ENCODE data around the gene MT1HL1.
"Not testable (repeated sequence)": the region's sequence is repeated elsewhere in the genome, so short reads cannot be mapped to it uniquely, and the experiment has no call there.

The MT1HL1 gene

GRCh38 chr1:237013608-237014007 lies 9.4 kb upstream of the MT1HL1 start:
- no peak for DNase-seq

- DNase-seq = no peak
Measured at GRCh38 chr1:237012788-237013383, 8.6 kb upstream of the MT1HL1 start.

GRCh38 chr1:237012361-237012760 lies 8.1 kb upstream of the MT1HL1 start:
- no peak for DNase-seq

- no peak for DNase-seq
Measured at GRCh38 chr1:237011432-237011831, 7.2 kb upstream of the MT1HL1 start.

DNA sequence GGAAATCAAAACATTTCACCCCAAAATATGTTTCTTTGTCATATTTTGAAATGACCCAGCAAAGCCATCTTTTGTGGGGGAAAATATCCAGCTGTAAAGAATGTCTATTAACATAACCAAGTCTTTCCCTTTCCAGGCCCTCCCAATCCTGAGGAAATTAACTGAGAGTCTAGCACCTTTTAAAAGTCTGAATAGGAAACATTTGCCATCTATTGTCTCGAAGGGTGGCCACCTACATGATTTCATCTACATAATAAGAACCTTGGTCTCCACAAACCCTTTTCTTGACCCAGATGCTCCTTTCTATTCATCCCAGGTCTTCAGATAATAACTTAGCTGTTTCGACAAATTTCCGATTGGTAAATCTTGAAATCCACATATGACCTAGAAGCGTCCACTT lies 5.4 kb upstream of the MT1HL1 start:
- no peak for DNase-seq

DNA sequence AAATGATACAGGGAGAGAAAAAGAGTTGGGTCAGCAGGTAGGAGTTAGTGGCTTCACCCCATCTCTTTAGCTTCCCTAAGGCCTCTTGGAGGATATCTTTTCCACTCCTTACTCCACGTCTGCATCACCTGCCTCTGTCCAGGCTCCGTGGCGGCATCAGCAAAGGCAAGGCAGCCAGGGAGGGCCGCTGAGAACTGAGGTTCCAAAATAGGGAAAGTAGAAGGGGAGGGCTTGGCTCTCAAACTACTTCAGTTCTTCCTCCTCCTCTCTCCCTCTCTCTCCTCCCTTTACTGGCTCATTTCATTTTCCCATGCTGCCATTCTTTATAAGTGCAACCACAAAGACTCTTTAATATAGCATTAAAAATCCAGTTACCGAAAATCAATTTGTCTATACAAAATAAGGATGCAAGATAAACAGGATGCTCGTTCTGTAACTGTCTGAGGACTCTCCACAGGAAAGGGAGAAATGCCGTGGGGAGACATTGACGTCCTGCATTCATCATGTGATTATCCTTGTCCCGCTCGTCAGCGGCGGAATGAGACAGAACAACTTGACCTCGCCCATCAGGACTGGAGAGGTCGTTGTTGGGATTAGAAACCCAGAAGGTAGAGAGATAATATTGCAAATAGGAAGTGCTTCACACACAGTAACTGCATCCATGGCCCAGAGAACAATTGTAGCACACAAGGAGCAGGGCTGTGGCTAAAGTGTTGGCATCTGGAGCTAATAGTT lies 3.1 kb upstream of the MT1HL1 start:
- DNase-seq = no peak

- DNase-seq = no peak
Measured at GRCh38 chr1:237005674-237006073, 1.4 kb upstream of the MT1HL1 start.

GRCh38 chr1:237003516-237003915 lies 725 bp downstream of the MT1HL1 start:
- DNase-seq = no peak

- DNase-seq = no peak
Measured at GRCh38 chr1:237000191-237000590, 4.0 kb downstream of the MT1HL1 start.

DNA sequence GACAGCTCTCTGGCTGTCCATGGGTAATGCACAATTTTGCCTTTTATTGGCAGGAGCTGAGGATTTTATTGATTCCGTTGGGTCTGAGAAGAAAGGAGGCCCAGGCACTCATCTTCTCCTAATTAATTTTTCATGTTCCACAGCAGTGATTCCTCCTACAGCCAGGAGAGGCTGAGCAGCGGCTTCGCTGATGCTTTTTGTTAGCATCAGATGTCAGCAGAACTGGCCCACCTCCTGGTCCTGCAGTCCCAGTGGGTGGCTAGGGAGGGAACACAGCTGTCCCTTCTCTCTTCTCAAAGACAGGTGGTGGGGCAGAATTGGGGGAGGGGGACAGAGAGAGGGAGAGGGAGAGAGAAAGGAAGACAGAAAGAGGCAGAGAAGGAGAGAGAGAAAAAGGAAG lies 5.7 kb downstream of the MT1HL1 start:
- DNase-seq = no peak

- DNase-seq = no peak
Measured at GRCh38 chr1:236997882-236998281, 6.4 kb downstream of the MT1HL1 start.

DNA sequence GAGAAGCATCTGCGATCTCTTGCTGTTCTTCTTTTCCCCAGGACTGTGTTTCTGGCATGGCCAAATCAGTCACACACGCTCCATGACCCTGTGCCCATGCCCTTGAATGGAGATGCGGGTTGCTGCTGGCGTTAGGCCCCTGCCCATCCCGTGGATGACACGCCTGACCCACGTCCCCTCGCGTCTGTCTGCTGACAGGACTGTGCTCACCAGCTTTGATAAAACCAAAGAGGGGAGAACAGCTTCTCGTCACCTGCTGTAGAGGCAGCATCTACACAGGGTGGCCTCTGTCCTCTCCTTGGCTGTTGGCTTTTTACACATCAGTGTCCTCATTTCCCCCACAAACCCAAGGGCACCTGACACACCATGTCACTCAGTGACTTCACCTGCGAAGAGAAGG lies 6.9 kb downstream of the MT1HL1 start:
- no peak for DNase-seq

DNA sequence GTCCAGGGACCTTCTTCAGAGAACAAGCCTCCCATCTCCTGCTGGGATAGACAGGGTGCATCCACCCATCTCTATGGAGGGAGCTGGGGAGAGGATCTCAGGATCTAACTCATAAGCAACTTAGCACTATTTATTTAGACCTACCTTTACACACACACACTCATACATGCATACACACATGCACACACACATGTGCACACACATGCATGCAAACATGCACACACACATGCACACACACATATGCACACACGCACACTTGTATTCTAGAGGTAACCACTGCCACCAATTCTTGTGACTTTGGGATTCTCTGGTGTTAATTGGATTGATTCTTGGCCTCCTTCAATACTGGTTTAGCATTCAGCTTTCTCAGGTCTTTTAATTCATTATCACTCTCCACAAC lies 9.8 kb downstream of the MT1HL1 start:
- DNase-seq = no peak

- no peak for DNase-seq
Measured at GRCh38 chr1:236992449-236992848, 11.8 kb downstream of the MT1HL1 start.

- DNase-seq = no peak
Measured at GRCh38 chr1:236990052-236990445, 14.2 kb downstream of the MT1HL1 start.

DNA sequence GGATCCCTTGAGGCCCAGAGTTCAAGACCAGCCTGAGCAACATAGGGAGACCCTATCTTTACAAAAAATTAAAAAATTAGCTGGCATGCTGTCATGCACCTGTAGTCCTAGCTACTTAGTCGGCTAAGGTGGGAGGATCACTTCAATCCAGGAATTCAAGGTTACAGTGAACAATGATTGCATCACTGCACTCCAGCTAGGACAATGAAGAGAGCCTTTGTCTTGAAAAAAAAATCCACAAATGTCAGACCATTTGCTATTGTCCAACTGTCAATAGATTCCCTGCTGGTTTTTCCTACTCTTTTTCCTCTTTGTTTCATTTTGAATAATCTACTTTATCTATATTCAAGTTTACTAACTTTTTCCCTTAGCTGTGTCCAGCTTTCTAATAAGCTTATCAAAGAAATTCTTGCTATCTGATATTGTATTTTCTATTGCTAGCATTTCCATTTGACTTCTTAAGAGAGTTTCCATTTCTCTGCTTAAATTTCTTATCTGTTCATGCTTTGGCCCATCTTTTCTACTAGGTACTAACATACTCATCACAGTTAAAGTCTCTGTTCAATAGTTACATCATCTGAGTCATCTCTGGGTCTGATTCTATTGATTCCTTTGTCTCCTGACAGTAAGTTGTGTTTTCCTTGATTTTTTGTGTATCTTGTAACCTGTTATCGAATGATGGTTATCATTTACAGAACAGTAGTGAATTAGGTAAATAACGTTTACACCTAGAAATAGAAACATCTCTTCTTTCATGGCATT lies 14.8 kb downstream of the MT1HL1 start:
- DNase-seq = no peak

- DNase-seq = no peak
Measured at GRCh38 chr1:236983818-236984217, 20.4 kb downstream of the MT1HL1 start.

- no peak for DNase-seq
Measured at GRCh38 chr1:236982380-236982779, 21.9 kb downstream of the MT1HL1 start.

- not testable (repeated sequence) for DNase-seq
Measured at GRCh38 chr1:236981431-236981830, 22.8 kb downstream of the MT1HL1 start.

DNA sequence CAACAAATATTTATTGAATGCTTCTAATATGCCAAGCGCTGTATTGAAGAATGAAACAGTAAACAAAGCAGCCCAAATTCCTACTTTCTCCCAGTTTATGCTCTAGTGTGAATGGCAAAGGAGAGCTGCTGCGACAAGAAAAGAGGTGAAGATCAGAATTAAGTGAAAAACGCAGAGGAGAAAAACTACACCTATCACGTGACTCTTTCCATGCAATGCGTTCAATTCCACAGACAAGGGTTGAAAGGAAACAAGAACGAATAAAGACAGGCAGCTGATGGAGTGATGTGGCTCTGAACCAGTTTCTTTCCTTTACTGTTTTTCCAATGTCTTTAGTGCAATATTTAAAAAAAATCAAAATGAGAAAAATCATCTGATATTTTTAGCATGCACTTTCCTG lies 23.6 kb downstream of the MT1HL1 start:
- DNase-seq = no peak

GRCh38 chr1:236979149-236979900 lies 24.9 kb downstream of the MT1HL1 start:
- no peak for DNase-seq

GRCh38 chr1:236978740-236979139 lies 25.5 kb downstream of the MT1HL1 start:
- DNase-seq = no peak

DNA sequence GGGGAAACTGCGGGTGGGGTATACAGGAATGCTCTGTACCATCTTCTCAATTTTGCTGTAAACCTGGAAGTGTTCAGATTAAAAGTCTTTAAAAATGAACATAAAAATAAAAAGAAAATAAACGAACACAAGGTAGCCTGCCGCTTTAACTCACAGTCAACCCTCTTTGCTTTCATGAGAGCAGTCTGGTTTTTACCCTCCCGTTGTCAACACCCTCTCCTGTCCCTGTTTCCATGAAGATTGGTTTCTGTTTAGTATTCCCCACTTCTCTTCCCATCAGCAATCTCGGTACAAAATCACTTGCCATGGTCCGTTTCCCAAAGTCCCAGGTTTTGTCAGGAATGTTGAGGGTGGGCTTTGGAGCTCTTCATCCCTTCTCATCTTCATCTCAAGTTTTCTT lies 28.8 kb downstream of the MT1HL1 start:
- DNase-seq = no peak
